GM15510 (cell line): ENCODE results near the gene NCOA1.

Experiments used
- POLR2A ChIP-seq: IDR thresholded peaks from 3 replicates; pipeline ENCODE4 v1.6.1; 2011; ENCODE audit warnings: borderline replicate concordance; ENCODE audit not compliant: insufficient read length; ENCODE audit errors: extremely low read depth

Gene NCOA1

GRCh38 chr2:24511894-24512293 is 20.8 kb downstream of the NCOA1 start:
- TF ChIP-seq POLR2A = no peak

GRCh38 chr2:24512404-24512803 is 21.4 kb downstream of the NCOA1 start:
- no peak for TF ChIP-seq POLR2A

GRCh38 chr2:24512831-24513230 is 21.8 kb downstream of the NCOA1 start:
- TF ChIP-seq POLR2A = no peak

DNA sequence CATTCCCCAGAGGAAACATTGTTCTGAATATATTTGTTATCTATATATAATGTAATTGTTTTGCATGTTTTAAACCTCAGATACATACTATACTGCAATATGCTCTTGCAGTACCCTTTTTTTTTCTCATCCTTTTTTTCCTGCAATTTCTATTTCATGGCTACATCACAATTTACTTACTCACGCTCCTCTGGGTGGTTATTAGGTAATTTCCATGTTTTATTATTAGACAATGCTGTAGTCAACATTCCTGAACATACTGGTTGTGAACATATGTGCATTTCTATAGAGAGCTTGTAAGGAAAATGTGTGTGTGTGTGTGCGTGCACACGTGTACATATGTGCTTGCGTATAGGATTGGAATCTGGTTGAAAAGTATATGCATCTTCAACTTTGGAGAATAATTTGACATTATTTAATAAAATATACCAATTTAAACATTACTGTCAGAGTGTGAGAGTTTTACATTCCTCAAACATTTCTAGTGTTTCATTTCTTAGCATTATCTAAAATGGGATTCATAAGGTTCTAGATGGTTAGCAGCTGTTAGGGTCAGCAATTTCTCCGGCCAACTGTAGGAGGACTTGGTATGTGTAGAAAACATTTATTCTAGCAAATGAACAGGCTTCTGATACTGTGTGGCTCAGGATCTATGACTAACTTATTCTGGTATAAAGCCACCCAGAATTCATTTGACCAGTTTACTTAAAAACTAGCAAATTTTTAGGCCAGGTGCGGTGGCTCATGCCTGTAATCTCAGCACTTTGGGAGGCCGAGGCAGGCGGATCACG is 22.4 kb downstream of the NCOA1 start:
- TF ChIP-seq POLR2A = no peak

GRCh38 chr2:24514820-24515219 is 23.8 kb downstream of the NCOA1 start:
- no peak for TF ChIP-seq POLR2A

- TF ChIP-seq POLR2A = no peak
Measured at GRCh38 chr2:24515335-24515734, 24.3 kb downstream of the NCOA1 start.

DNA sequence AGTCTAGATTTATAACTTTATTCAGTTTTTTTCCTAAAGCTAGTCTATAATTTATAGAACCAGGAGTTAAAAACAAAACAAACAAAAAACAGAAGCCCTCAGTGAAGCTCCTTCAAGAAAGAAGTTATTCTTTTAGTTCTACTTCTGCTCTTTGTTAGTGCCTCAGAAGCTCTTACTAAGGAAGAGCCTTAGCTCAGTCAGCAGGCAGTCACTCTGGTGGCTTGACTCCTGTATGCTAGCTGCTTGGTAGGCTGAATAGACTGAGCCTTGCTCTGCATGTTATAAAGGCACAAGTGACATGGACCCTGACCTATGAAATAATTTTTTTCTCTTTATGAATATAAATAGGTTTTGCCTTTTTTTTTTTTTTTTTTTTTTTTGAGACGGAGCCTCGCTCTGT is 24.8 kb downstream of the NCOA1 start:
- no peak for TF ChIP-seq POLR2A

GRCh38 chr2:24517247-24517646 is 26.2 kb downstream of the NCOA1 start:
- TF ChIP-seq POLR2A = no peak

GRCh38 chr2:24520175-24520574 is 29.1 kb downstream of the NCOA1 start:
- TF ChIP-seq POLR2A = no peak

DNA sequence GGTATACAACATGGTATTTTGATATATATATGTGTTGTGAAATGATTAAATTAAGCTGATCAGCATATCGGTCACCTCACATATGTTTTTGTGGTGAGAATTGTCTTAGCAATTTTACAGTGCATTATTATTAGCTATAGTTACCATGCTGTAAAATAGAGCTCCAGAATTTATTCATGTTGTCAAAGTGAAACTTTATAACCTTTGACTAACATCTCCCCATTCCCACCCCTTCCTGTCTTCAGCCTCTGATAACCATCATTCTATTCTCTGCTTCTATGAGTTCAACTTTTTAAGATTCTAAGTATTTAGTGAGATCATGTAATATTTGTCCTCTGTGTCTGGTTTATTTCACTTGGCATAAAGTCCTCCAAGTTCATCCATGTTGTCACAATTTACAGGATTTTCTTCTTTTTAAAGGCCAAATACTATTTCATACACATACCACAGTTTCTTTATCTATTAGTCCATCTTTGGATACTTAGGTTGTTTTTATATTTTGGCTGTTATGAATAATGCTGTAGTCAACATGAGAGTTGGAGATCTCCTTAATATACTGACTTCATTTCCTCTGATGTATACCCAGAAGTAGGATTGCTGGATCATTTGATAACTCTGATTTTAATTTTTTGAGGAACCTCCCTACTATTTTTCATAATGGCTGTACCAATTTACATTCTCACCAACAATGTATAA is 30.3 kb downstream of the NCOA1 start:
- no peak for TF ChIP-seq POLR2A

- TF ChIP-seq POLR2A = no peak
Measured at GRCh38 chr2:24521975-24522639, 31.1 kb downstream of the NCOA1 start.

DNA sequence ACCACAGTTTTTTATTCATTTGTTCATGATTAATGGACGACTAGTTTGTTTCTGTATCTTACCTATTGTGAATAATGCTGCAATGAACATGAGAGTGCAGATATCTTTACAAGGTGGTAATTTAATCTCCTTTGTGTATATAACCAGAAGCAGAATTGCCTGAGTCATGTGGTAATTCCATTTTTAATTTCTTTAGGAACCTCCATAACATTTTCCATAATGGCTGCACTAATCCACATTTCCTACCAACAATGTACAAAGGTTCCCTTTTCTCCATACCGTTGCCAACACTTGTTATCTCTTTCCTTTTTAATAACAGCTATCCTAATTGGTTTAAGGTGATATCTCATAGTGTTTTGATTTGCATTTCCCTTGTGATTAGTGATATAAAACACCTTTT is 36.5 kb downstream of the NCOA1 start:
- no peak for TF ChIP-seq POLR2A

DNA sequence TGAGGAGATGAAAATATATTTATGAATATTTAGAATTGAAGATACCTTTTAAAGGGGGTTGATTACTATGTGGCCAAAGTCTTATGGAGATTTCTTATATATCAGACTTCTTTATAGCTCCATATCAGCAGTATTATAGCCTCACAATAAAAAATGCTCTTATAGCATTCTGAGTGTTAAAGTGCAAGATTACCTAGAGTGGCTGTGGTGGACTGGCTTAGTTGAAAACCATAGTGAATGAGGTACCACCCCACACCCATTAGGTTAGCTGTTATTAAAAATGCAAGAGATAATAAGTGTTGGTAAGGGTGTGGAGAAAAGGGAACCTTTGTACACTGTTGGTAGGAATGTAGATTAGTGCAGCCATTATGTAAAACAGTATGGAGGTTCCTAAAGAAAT is 39.7 kb downstream of the NCOA1 start:
- TF ChIP-seq POLR2A = no peak

DNA sequence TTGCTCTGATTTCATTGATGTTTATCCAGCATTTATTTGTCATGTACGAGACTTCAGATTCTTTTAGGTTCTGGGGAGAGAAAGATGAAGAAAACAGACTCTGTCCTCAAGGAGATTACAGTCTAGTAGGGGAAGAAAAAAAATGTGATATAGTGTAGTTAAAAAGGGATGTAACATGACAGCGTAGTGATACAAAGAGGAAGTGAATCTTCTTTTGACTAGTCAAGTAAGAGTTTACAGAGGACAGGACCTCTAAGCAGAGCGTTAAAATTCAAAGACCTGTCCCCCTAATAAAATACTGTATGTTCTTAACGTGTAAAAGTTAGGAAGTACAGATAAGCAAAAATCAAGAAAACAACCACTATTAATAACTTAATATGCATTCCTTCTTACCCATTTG is 47.7 kb downstream of the NCOA1 start:
- TF ChIP-seq POLR2A = no peak

- no peak for TF ChIP-seq POLR2A
Measured at GRCh38 chr2:24539258-24539657, 48.2 kb downstream of the NCOA1 start.
